ENCODE data around the gene SHISA6. TPM values are rescaled to one million over a fixed set of nuclear protein-coding genes. Genes with fewer than 3 reads are reported as not detected.

SHISA6 gene
- total RNA-seq, 1 experiment from 2014 or later: 2.9 TPM

- H3K23ac ChIP-seq (ENCODE audit: insufficient read length, low read depth, low read length): no peak overlapping the region
- no peaks in the 10 kb centered on the region for H3K4me1 ChIP-seq (ENCODE audit: insufficient read depth, low read length)
- H3K79me1 ChIP-seq (ENCODE audit: insufficient read depth, low read depth, low read length, poor library complexity, severe bottlenecking): no peaks in the 10 kb centered on the region
- no peaks in the 10 kb centered on the region for H3K23me2 ChIP-seq (ENCODE audit: insufficient read length, low read depth, low read length, poor library complexity, severe bottlenecking)
- H3K18ac ChIP-seq (ENCODE audit: insufficient read length, low read depth, low read length): no peak overlapping the region
- H2BK15ac ChIP-seq (ENCODE audit: low read depth, low read length): no peak overlapping the region
- no peak for DNase-seq
- Mint-ChIP-seq H3K27ac (peak overlapping the region in 1 of 3 experiments; percentile 27; a peak in 1 of 7 replicates), H3K27me3 (ENCODE audit: low read depth) (peaks cover 10% of the 10 kb centered on the region), H3K4me3 (no peak overlapping the region), H3K9me3 (peaks cover 2 to 3% of the 10 kb centered on the region in 2 experiments; a peak in 2 of 5 replicates), H3K4me1 (no peaks in the 10 kb centered on the region), H3K36me3 (ENCODE audit: insufficient read depth in 1 of 3, low read depth in 3 of 3) (no peaks in the 10 kb centered on the region)
- H3K79me2 ChIP-seq (ENCODE audit: insufficient read depth, low read length): no peaks in the 10 kb centered on the region
- H3K27me3 ChIP-seq (ENCODE audit: insufficient read depth, low read length): no peaks in the 10 kb centered on the region
- H3T11ph ChIP-seq (ENCODE audit: low read length): no peak overlapping the region
- no peaks in the 10 kb centered on the region for H3K9me3 ChIP-seq (ENCODE audit: control insufficient read depth, low read depth, low read length)
- no peak overlapping the region for H3K27ac ChIP-seq (ENCODE audit: insufficient read length, low read depth, low read length)
- no peaks in the 10 kb centered on the region for H4K20me1 ChIP-seq (ENCODE audit: control insufficient read depth, insufficient read depth, insufficient read length)
- no peak overlapping the region for H2AFZ ChIP-seq (ENCODE audit: low read length)
- no peak overlapping the region for H2BK120ac ChIP-seq (ENCODE audit: low read depth, low read length, poor library complexity, severe bottlenecking)
- H2BK12ac ChIP-seq (ENCODE audit: insufficient read length, low read depth, low read length): no peak overlapping the region
- H3K9ac ChIP-seq (ENCODE audit: extremely low read depth, insufficient read length, low read length): no peak overlapping the region
- H2BK5ac ChIP-seq (ENCODE audit: insufficient read length, low read length): no peak overlapping the region
- WGBS (ENCODE audit: extremely low coverage, insufficient read length, low lambda C conversion rate): no CpG with 5 or more reads among the region's 6 CpGs
- no peak overlapping the region for H3K4me2 ChIP-seq (ENCODE audit: insufficient read depth, insufficient read length, low read length)
- no peak overlapping the region for H4K5ac ChIP-seq (ENCODE audit: insufficient read length, low read depth, low read length)
- H2AK5ac ChIP-seq (ENCODE audit: insufficient read length, low read length): no peak overlapping the region
- H4K91ac ChIP-seq (ENCODE audit: insufficient read length, low read depth, low read length): no peak overlapping the region
- H2BK20ac ChIP-seq (ENCODE audit: low read depth, low read length, poor library complexity, severe bottlenecking): no peak overlapping the region
- no peak overlapping the region for H3K14ac ChIP-seq (ENCODE audit: insufficient read depth, low read length)
- no peak overlapping the region for H4K8ac ChIP-seq (replicated peaks; ENCODE audit: insufficient read length, low read depth, low read length)
- no peak overlapping the region for H3K56ac ChIP-seq (ENCODE audit: insufficient read length, low read depth, low read length)
- TF ChIP-seq, protein P1, sequence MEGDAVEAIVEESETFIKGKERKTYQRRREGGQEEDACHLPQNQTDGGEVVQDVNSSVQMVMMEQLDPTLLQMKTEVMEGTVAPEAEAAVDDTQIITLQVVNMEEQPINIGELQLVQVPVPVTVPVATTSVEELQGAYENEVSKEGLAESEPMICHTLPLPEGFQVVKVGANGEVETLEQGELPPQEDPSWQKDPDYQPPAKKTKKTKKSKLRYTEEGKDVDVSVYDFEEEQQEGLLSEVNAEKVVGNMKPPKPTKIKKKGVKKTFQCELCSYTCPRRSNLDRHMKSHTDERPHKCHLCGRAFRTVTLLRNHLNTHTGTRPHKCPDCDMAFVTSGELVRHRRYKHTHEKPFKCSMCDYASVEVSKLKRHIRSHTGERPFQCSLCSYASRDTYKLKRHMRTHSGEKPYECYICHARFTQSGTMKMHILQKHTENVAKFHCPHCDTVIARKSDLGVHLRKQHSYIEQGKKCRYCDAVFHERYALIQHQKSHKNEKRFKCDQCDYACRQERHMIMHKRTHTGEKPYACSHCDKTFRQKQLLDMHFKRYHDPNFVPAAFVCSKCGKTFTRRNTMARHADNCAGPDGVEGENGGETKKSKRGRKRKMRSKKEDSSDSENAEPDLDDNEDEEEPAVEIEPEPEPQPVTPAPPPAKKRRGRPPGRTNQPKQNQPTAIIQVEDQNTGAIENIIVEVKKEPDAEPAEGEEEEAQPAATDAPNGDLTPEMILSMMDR (conservative IDR thresholded peaks at IDR 0.05): no peak
- H3K4ac ChIP-seq (ENCODE audit: low read depth, low read length): no peak overlapping the region
Observed at GRCh38 chr17:11430751-11431150, 189.7 kb downstream of the SHISA6 start.
